Natural killer cell (primary cell): Measurements from ENCODE around the gene FRY. TPM values are rescaled to one million over a fixed set of nuclear protein-coding genes. Genes with fewer than 3 reads are reported as not detected.

ENCODE experiments used
- ATAC-seq, 3 donors: fragments of 150-1000 bp in 2 of 3; fragments of 200-7000 bp in 1 of 3; cut with Tn5 transposase; 1 replicate in 1 of 3; 2 replicates in 2 of 3; pipeline ENCODE4 v1.10.0; 2021; ENCODE audit warnings: mild to moderate bottlenecking in 2 of 3, moderate library complexity in 2 of 3
- DNase-seq, 2 donors: peaks; one replicate each; pipeline versions ENCODE4 v3.0.0 to v3.0.0-alpha.2; 2013 to 2021; ENCODE audit warnings: mixed read lengths in 1 of 2
- H3K27ac ChIP-seq: one replicate; pipeline ENCODE4 v1.5.1; 2013; ENCODE audit warnings: mild to moderate bottlenecking, low read length
- H3K27me3 ChIP-seq: one replicate; pipeline ENCODE4 v1.6.1; 2013; ENCODE audit warnings: low read length; ENCODE audit not compliant: control insufficient read depth, insufficient read depth
- H3K36me3 ChIP-seq: one replicate; pipeline ENCODE4 v1.6.1; 2013; ENCODE audit warnings: low read length; ENCODE audit not compliant: control insufficient read depth, insufficient read depth
- H3K4me1 ChIP-seq: one replicate; pipeline ENCODE4 v1.6.1; 2013; ENCODE audit warnings: low read length; ENCODE audit not compliant: control insufficient read depth, insufficient read depth
- H3K4me3 ChIP-seq: one replicate; pipeline ENCODE4 v1.5.1; 2013; ENCODE audit warnings: low read length
- H3K9me3 ChIP-seq: one replicate; pipeline ENCODE4 v1.6.1; 2013; ENCODE audit warnings: low read length; ENCODE audit not compliant: control insufficient read depth, insufficient read depth
- H3K27ac Mint-ChIP-seq, 2 donors: one replicate each; pipeline ENCODE4 v1.8.0; 2022; ENCODE audit warnings: mild to moderate bottlenecking in 2 of 2, mixed read lengths in 2 of 2, moderate library complexity in 1 of 2
- H3K27me3 Mint-ChIP-seq, 2 donors: one replicate each; pipeline ENCODE4 v1.8.0; 2022; ENCODE audit warnings: low read depth in 2 of 2, mixed read lengths in 2 of 2
- H3K36me3 Mint-ChIP-seq: one replicate; pipeline ENCODE4 v1.8.0; 2022; ENCODE audit warnings: mixed read lengths
- H3K4me1 Mint-ChIP-seq, 2 donors: one replicate each; pipeline ENCODE4 v1.8.0; 2022; ENCODE audit warnings: mixed read lengths in 2 of 2
- H3K4me3 Mint-ChIP-seq: one replicate; pipeline ENCODE4 v1.8.0; 2022; ENCODE audit warnings: mild to moderate bottlenecking, moderate library complexity, mixed read lengths
- H3K9me3 Mint-ChIP-seq, 2 donors: one replicate each; pipeline ENCODE4 v1.8.0; 2022; ENCODE audit warnings: mixed read lengths in 2 of 2
- CTCF ChIP-seq: fragments of 200-600 bp; IDR thresholded peaks from one replicate; pipeline ENCODE4 v1.8.0; 2022; ENCODE audit warnings: antibody characterized with exemption
- WGBS: methylation state at CpG from one replicate; pipeline ENCODE4 v1.1.7; 2013; ENCODE audit warnings: missing lambda C conversion rate; ENCODE audit not compliant: insufficient coverage; 5-methylcytosine and 5-hydroxymethylcytosine counted together
- intact Hi-C: fragments of 100-400 bp; cut with micrococcal nuclease; formaldehyde crosslinking; loops from one replicate; pipeline ENCODE4 v1.14.2; 2022
- total RNA-seq, 4 donors: library from RNA; stranded (reverse); fragments of 120-200 nt in 1 of 4; gene quantifications; one replicate each; pipeline versions ENCODE4 v1.2.3 to v1.2.4, GENCODE V29; 2013 to 2022

FRY gene
- total RNA-seq, 3 donors from 2014 or later (not counting 1 experiment from before 2014, with no cell fraction given) = 25.1 to 52.1 (median 27.4) TPM

- Mint-ChIP-seq H3K27me3 (peaks cover 0 to 3% of the 10 kb centered on the region in 2 donors), H3K36me3 (peaks cover 7% of the 10 kb centered on the region), H3K9me3 (no peaks in the 10 kb centered on the region), H3K27ac (no peak overlapping the region), H3K4me3 (no peak overlapping the region), H3K4me1 (no peaks in the 10 kb centered on the region)
- 98% methylated on average over 6 of the region's 6 CpGs for whole genome bisulfite sequencing
- H3K4me1 ChIP-seq = no peaks in the 10 kb centered on the region
- no peaks in the 10 kb centered on the region for H3K9me3 ChIP-seq
- ATAC-seq (no peak), DNase-seq (no peak)
- peaks cover 7% of the 10 kb centered on the region for H3K27me3 ChIP-seq
- no peak for TF ChIP-seq CTCF
- H3K36me3 ChIP-seq = no peaks in the 10 kb centered on the region
- no peak overlapping the region for H3K27ac ChIP-seq
- no peak overlapping the region for H3K4me3 ChIP-seq
- intact Hi-C loops = no loop called here
Observed at GRCh38 chr13:32298695-32299094, 267.1 kb downstream of the FRY start.

GRCh38 chr13:32299893-32300292 is 268.3 kb downstream of the FRY start:
- no peak for DNase-seq
- H3K36me3 ChIP-seq = no peaks in the 10 kb centered on the region
- H3K4me3 Mint-ChIP-seq = no peak overlapping the region
- H3K27me3 ChIP-seq = peaks cover 7% of the 10 kb centered on the region
- intact Hi-C loops = no loop called here
- 62% methylated on average over 2 of the region's 4 CpGs for WGBS
- TF ChIP-seq CTCF = no peak
- peaks cover 7% of the 10 kb centered on the region for H3K36me3 Mint-ChIP-seq
- H3K27ac ChIP-seq = no peak overlapping the region
- ATAC-seq = no peak
- no peaks in the 10 kb centered on the region for H3K4me1 Mint-ChIP-seq
- no peaks in the 10 kb centered on the region for H3K9me3 ChIP-seq
- H3K4me1 ChIP-seq = no peaks in the 10 kb centered on the region
- H3K27ac Mint-ChIP-seq = no peak overlapping the region
- no peak overlapping the region for H3K4me3 ChIP-seq
- no peaks in the 10 kb centered on the region for H3K9me3 Mint-ChIP-seq
- peaks cover 0 to 3% of the 10 kb centered on the region in 2 donors for H3K27me3 Mint-ChIP-seq

- H3K27me3 Mint-ChIP-seq = peaks cover 0 to 3% of the 10 kb centered on the region in 2 donors
- intact Hi-C loops = no loop called here
- 26% methylated on average over 8 of the region's 8 CpGs for WGBS
Observed at GRCh38 chr13:32300406-32300805, 268.8 kb downstream of the FRY start.

More at GRCh38 chr13:32300406-32300805, 268.8 kb downstream of the FRY start:
- H3K4me1 Mint-ChIP-seq = no peaks in the 10 kb centered on the region
- Histone ChIP-seq H3K4me3 (no peak overlapping the region), H3K36me3 (no peaks in the 10 kb centered on the region), H3K4me1 (no peaks in the 10 kb centered on the region), H3K27me3 (peaks cover 7% of the 10 kb centered on the region), H3K27ac (no peak overlapping the region), H3K9me3 (no peaks in the 10 kb centered on the region)
- peaks cover 7% of the 10 kb centered on the region for H3K36me3 Mint-ChIP-seq
- TF ChIP-seq CTCF = no peak
- H3K9me3 Mint-ChIP-seq = no peaks in the 10 kb centered on the region
- no peak overlapping the region for H3K27ac Mint-ChIP-seq
- ATAC-seq (no peak), DNase-seq (no peak)
- H3K4me3 Mint-ChIP-seq = no peak overlapping the region
